ENCODE results near the gene MED12L.

GRCh38 chr3:151117047-151117446, 31.6 kb downstream of the MED12L start:
- TF ChIP-seq ZNF548 (tag by site-specific recombination; IDR thresholded peaks at IDR 0.05) (no peak), ZBTB7A (tag by site-specific recombination; IDR thresholded peaks at IDR 0.05; ENCODE audit: low read depth) (no peak), ZNF24 (tag by site-specific recombination; IDR thresholded peaks at IDR 0.05) (no peak), CTCF (tag by site-specific recombination; IDR thresholded peaks at IDR 0.05) (no peak)

Measured in HEK293 (cell line).